H9 (cell line): ENCODE results near the gene C9. TPM values are rescaled to one million over a fixed set of nuclear protein-coding genes. Genes with fewer than 3 reads are reported as not detected.

ENCODE experiments used
- DNase-seq: peaks from one replicate; pipeline ENCODE4 v3.0.0-alpha.2; 2017
- H2AFZ ChIP-seq: one replicate; pipeline ENCODE4 v1.6.1; 2013; ENCODE audit warnings: mild to moderate bottlenecking, low read length, control low read depth, moderate library complexity
- H2AK5ac ChIP-seq: 2 replicates; pipeline ENCODE4 v1.6.1; 2013; ENCODE audit warnings: low read length, control low read depth, mixed read lengths; ENCODE audit not compliant: insufficient read length
- H2BK120ac ChIP-seq: one replicate; pipeline ENCODE4 v1.6.1; 2013; ENCODE audit warnings: low read depth, mild to moderate bottlenecking, low read length, control low read depth, inconsistent platforms; ENCODE audit not compliant: poor library complexity, severe bottlenecking
- H2BK12ac ChIP-seq: 2 replicates; pipeline ENCODE4 v1.6.1; 2013; ENCODE audit warnings: low read length, control low read depth, mixed read lengths, low read depth; ENCODE audit not compliant: insufficient read length
- H2BK15ac ChIP-seq: 2 replicates; pipeline ENCODE4 v1.6.1; 2013; ENCODE audit warnings: low read depth, low read length, control low read depth
- H2BK20ac ChIP-seq: one replicate; pipeline ENCODE4 v1.6.1; 2013; ENCODE audit warnings: low read depth, mild to moderate bottlenecking, low read length, control low read depth, inconsistent platforms; ENCODE audit not compliant: poor library complexity, severe bottlenecking
- H2BK5ac ChIP-seq: 2 replicates; pipeline ENCODE4 v1.6.1; 2013; ENCODE audit warnings: low read length, control low read depth, mixed read lengths; ENCODE audit not compliant: insufficient read length
- H3K14ac ChIP-seq: 2 replicates; pipeline ENCODE4 v1.6.1; 2013; ENCODE audit warnings: low read length, control low read depth; ENCODE audit not compliant: insufficient read depth
- H3K18ac ChIP-seq: 2 replicates; pipeline ENCODE4 v1.6.1; 2013; ENCODE audit warnings: low read depth, mild to moderate bottlenecking, mixed read lengths, low read length, control low read depth; ENCODE audit not compliant: insufficient read length
- H3K23ac ChIP-seq: 2 replicates; pipeline ENCODE4 v1.6.1; 2013; ENCODE audit warnings: low read length, control low read depth, mixed read lengths, low read depth; ENCODE audit not compliant: insufficient read length
- H3K23me2 ChIP-seq: 2 replicates; pipeline ENCODE4 v1.6.1; 2013; ENCODE audit warnings: low read depth, mild to moderate bottlenecking, mixed read lengths, low read length, control low read depth; ENCODE audit not compliant: insufficient read length, poor library complexity, severe bottlenecking
- H3K27ac ChIP-seq: 2 replicates; pipeline ENCODE4 v1.5.1; 2013; ENCODE audit warnings: low read length, control low read depth, mixed read lengths, low read depth; ENCODE audit not compliant: insufficient read length
- H3K27me3 ChIP-seq: 2 replicates; pipeline ENCODE4 v1.6.1; 2013; ENCODE audit warnings: low read length, control low read depth, inconsistent platforms; ENCODE audit not compliant: insufficient read depth
- H3K4ac ChIP-seq: 2 replicates; pipeline ENCODE4 v1.6.1; 2013; ENCODE audit warnings: low read depth, mild to moderate bottlenecking, control low read depth, inconsistent platforms, low read length, moderate library complexity
- H3K4me1 ChIP-seq: 2 replicates; pipeline ENCODE4 v1.6.1; 2013; ENCODE audit warnings: low read length, control low read depth, inconsistent platforms; ENCODE audit not compliant: insufficient read depth
- H3K4me2 ChIP-seq: 2 replicates; pipeline ENCODE4 v1.6.1; 2013; ENCODE audit warnings: low read length, control low read depth, mixed read lengths; ENCODE audit not compliant: insufficient read length, insufficient read depth
- H3K56ac ChIP-seq: 2 replicates; pipeline ENCODE4 v1.6.1; 2013; ENCODE audit warnings: low read depth, mild to moderate bottlenecking, mixed read lengths, low read length, control low read depth; ENCODE audit not compliant: insufficient read length
- H3K79me1 ChIP-seq: 2 replicates; pipeline ENCODE4 v1.6.1; 2013; ENCODE audit warnings: low read depth, mild to moderate bottlenecking, moderate library complexity, low read length, control low read depth, inconsistent platforms; ENCODE audit not compliant: insufficient read depth, poor library complexity, severe bottlenecking
- H3K79me2 ChIP-seq: 2 replicates; pipeline ENCODE4 v1.6.1; 2013; ENCODE audit warnings: low read length, control low read depth, inconsistent platforms; ENCODE audit not compliant: insufficient read depth
- H3K9ac ChIP-seq: 2 replicates; pipeline ENCODE4 v1.6.1; 2013; ENCODE audit warnings: low read length, control low read depth, mixed read lengths; ENCODE audit not compliant: insufficient read length; ENCODE audit errors: extremely low read depth
- H3K9me3 ChIP-seq: one replicate; pipeline ENCODE4 v1.6.1; 2013; ENCODE audit warnings: low read depth, low read length, inconsistent platforms; ENCODE audit not compliant: control insufficient read depth
- H3T11ph ChIP-seq: one replicate; pipeline ENCODE4 v1.6.1; 2013; ENCODE audit warnings: mild to moderate bottlenecking, low read length, control low read depth, inconsistent platforms
- H4K20me1 ChIP-seq: one replicate; pipeline ENCODE4 v1.6.1; 2013; ENCODE audit not compliant: control insufficient read depth, insufficient read length, insufficient read depth
- H4K5ac ChIP-seq: 2 replicates; pipeline ENCODE4 v1.6.1; 2013; ENCODE audit warnings: low read depth, mild to moderate bottlenecking, mixed read lengths, low read length, control low read depth; ENCODE audit not compliant: insufficient read length
- H4K8ac ChIP-seq: replicated peaks from 2 replicates; pipeline ENCODE4 v1.6.1; 2013; ENCODE audit warnings: low read length, control low read depth, mixed read lengths, low read depth; ENCODE audit not compliant: insufficient read length
- H4K91ac ChIP-seq: 2 replicates; pipeline ENCODE4 v1.6.1; 2013; ENCODE audit warnings: low read depth, mild to moderate bottlenecking, moderate library complexity, mixed read lengths, low read length, control low read depth; ENCODE audit not compliant: insufficient read length
- H3K27ac Mint-ChIP-seq, 3 experiments: 2 replicates in 2 of 3; 3 replicates in 1 of 3; pipeline ENCODE4 v1.8.0; 2020 to 2021; ENCODE audit warnings: mixed read lengths in 3 of 3, mild to moderate bottlenecking in 1 of 3, moderate library complexity in 1 of 3
- H3K27me3 Mint-ChIP-seq: 2 replicates; pipeline ENCODE4 v1.8.0; 2021; ENCODE audit warnings: low read depth, mild to moderate bottlenecking, moderate library complexity, mixed read lengths
- H3K36me3 Mint-ChIP-seq, 3 experiments: 2 replicates in 2 of 3; 3 replicates in 1 of 3; pipeline ENCODE4 v1.8.0; 2020 to 2021; ENCODE audit warnings: low read depth in 3 of 3, mixed read lengths in 3 of 3; ENCODE audit not compliant: insufficient read depth in 1 of 3
- H3K4me1 Mint-ChIP-seq, 2 experiments: 2 replicates each; pipeline ENCODE4 v1.8.0; 2020; ENCODE audit warnings: mixed read lengths in 2 of 2
- H3K4me3 Mint-ChIP-seq, 2 experiments: 2 replicates in 1 of 2; 3 replicates in 1 of 2; pipeline ENCODE4 v1.8.0; 2020 to 2021; ENCODE audit warnings: mild to moderate bottlenecking in 2 of 2, mixed read lengths in 2 of 2, moderate library complexity in 1 of 2
- H3K9me3 Mint-ChIP-seq, 2 experiments: 2 replicates in 1 of 2; 3 replicates in 1 of 2; pipeline ENCODE4 v1.8.0; 2020; ENCODE audit warnings: mild to moderate bottlenecking in 2 of 2, mixed read lengths in 2 of 2, moderate library complexity in 1 of 2
- CTCF ChIP-seq: fragments of 200-600 bp; sonication (generic); conservative IDR thresholded peaks from 3 replicates; pipeline ENCODE4 v1.8.0; 2021; ENCODE audit warnings: antibody characterized with exemption, mild to moderate bottlenecking
- WGBS: extraction: QIAGEN DNeasy Blood & Tissue Kit; methylation state at CpG from one replicate; pipeline ENCODE4 v1.1.7; 2013; ENCODE audit warnings: missing lambda C conversion rate, low lambda C conversion rate, mixed read lengths; ENCODE audit not compliant: insufficient read length; ENCODE audit errors: extremely low coverage; 5-methylcytosine and 5-hydroxymethylcytosine counted together
- total RNA-seq: library from RNA; stranded (reverse); gene quantifications from 2 replicates; pipeline ENCODE4 v1.2.1, GENCODE V29; 2021

The C9 gene
- total RNA-seq, 1 experiment from 2014 or later = not detected

GRCh38 chr5:39371367-39371635, 7.0 kb upstream of the C9 start:
- H3K18ac ChIP-seq = no peak overlapping the region
- H3K23ac ChIP-seq = no peak overlapping the region
- Mint-ChIP-seq H3K36me3 (no peaks in the 10 kb centered on the region), H3K27ac (no peak overlapping the region), H3K4me3 (no peak overlapping the region), H3K27me3 (no peaks in the 10 kb centered on the region), H3K9me3 (no peaks in the 10 kb centered on the region), H3K4me1 (peaks cover 6 to 12% of the 10 kb centered on the region in 2 experiments)
- H2AK5ac ChIP-seq = no peak overlapping the region
- no peaks in the 10 kb centered on the region for H4K20me1 ChIP-seq
- H3K4me1 ChIP-seq = no peaks in the 10 kb centered on the region
- no peaks in the 10 kb centered on the region for H3K27me3 ChIP-seq
- no peak overlapping the region for H3K4me2 ChIP-seq
- no peak overlapping the region for H3T11ph ChIP-seq
- no peak overlapping the region for H2AFZ ChIP-seq
- H3K56ac ChIP-seq = no peak overlapping the region
- H3K79me2 ChIP-seq = no peaks in the 10 kb centered on the region
- no peak overlapping the region for H2BK12ac ChIP-seq
- no peak overlapping the region for H3K27ac ChIP-seq
- no peak overlapping the region for H4K8ac ChIP-seq
- H4K5ac ChIP-seq = no peak overlapping the region
- no peaks in the 10 kb centered on the region for H3K23me2 ChIP-seq
- no peak overlapping the region for H3K9ac ChIP-seq
- H4K91ac ChIP-seq = no peak overlapping the region
- no peak overlapping the region for H3K4ac ChIP-seq
- no peak overlapping the region for H2BK20ac ChIP-seq
- no peaks in the 10 kb centered on the region for H3K79me1 ChIP-seq
- no peak overlapping the region for H2BK120ac ChIP-seq
- no peak for DNase-seq
- TF ChIP-seq CTCF = no peak
- H3K9me3 ChIP-seq = no peaks in the 10 kb centered on the region
- no peak overlapping the region for H2BK5ac ChIP-seq
- no CpG with 5 or more reads among the region's 3 CpGs for WGBS
- no peak overlapping the region for H2BK15ac ChIP-seq
- no peak overlapping the region for H3K14ac ChIP-seq
